ENCODE results near the gene FAM89A. TPM values are rescaled to one million over a fixed set of nuclear protein-coding genes. Genes with fewer than 3 reads are reported as not detected.

Gene FAM89A
- total and polyA plus RNA-seq, 9 of the 15 experiments (the other 6 are each of a cell fraction or from before 2014, with no cell fraction given) = 8.7 to 66.2 (median 43.3) TPM

DNA sequence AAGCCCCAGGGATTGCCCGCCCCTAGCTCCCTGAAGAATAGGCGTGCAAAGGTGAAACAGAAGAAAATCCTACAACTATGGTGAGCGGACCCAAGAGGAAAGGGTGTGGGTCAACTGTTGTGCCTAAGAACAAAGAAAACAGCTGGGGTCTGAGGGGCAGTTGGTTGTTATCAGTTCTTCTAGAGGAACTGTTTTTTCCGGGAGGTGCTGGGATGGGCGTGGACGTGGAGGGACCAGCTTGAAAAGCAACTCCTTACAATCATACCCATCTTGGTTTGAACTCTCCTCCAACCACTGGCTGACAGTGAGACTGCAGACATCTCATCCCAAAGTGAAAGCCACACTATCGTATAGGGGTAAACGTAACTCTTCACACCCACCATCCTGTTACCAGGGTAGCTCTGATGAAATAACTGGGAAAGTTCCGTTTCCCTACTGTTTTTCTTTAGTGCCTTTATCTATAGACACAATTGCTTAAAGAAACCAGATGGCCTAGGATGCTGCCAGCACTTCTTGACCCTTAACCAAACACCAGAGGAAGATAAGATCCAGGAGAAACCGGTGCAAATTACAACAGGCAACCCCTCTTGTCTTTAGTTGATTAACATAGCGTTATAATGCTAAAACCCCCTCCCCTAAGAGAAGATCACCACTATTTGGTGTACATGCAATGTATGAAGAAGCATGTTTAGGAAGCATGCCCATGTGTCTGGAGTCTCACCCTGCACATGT, 25.6 kb upstream of the FAM89A start (continued):
- TF ChIP-seq ZNF592 (IDR thresholded peaks at IDR 0.05) (0 out of 2 replicates have a peak, but pooled peaks have one; percentile 39), ZNF318 (IDR thresholded peaks at IDR 0.05; ENCODE audit: borderline replicate concordance in 1 of 2, low read depth in 1 of 2) (peak in 1 of 2 experiments; percentile 17; a peak in 1 of 4 replicates), LEF1 (IDR thresholded peaks at IDR 0.05) (0 out of 2 replicates have a peak, but pooled peaks have one; percentile 42), ZNF253 (CRISPR knock-in tag; conservative IDR thresholded peaks at IDR 0.05) (no peak), RBM25 (IDR thresholded peaks at IDR 0.05; ENCODE audit: low read depth, low read length, severe bottlenecking) (no peak), KDM5B (IDR thresholded peaks at IDR 0.05; ENCODE audit: insufficient replicate concordance, low read depth, low read length) (no peak), SP1 (CRISPR knock-in tag; IDR thresholded peaks at IDR 0.05) (peak; percentile 57), PHB2 (IDR thresholded peaks at IDR 0.05; ENCODE audit: low read depth) (peak; percentile 48; the same call in 1 of the 2 replicates), ETV5 (CRISPR knock-in tag; IDR thresholded peaks at IDR 0.05; ENCODE audit: low read depth) (peak; percentile 66; the same call in 1 of the 2 replicates), GTF2A2 (tag; IDR thresholded peaks at IDR 0.05) (no peak), TARDBP (IDR thresholded peaks at IDR 0.05) (no peak), ZNF124 (CRISPR knock-in tag; IDR thresholded peaks at IDR 0.05) (no peak), COPS2 (conservative IDR thresholded peaks at IDR 0.05) (no peak), NR2F6 (CRISPR knock-in tag; IDR thresholded peaks at IDR 0.05) (no peak), SIN3A (IDR thresholded peaks at IDR 0.05; ENCODE audit: borderline replicate concordance in 2 of 2, control insufficient read depth in 1 of 2, low read depth in 2 of 2, low read length in 2 of 2) (no peak), E2F3 (CRISPR knock-in tag; IDR thresholded peaks at IDR 0.05) (no peak)

Data from K562 (cell line).